ENCODE data around the gene NAE1.

NAE1 gene

GRCh38 chr16:66850115-66850815 lies 19.5 kb upstream of the NAE1 start:
- DNase-seq (ENCODE audit: low spot score): no peak

- no peak for DNase-seq (ENCODE audit: low spot score)
These were observed 18.8 kb upstream of the NAE1 start for GRCh38 chr16:66849549-66849948.

DNA sequence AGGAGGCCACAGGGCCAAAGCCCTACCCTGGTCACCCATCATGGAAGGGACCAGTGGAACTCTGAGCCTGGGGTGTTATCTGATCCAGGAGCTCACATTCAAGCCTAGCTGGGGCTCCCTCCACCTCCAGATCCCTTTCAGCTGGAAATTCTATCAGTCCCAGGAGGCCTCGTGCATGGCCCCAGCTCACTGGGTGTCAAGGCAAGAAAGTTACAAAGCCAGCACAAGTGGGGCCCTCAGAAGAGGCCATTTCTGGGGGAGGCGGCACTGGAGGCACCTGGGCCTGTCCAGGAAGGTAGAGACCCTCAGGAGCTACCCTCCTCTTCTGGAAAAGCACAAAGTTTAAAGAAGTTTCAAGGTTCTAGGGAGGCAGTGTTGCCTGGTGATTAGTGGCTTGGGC lies 18.2 kb upstream of the NAE1 start:
- no peak for DNase-seq (ENCODE audit: low spot score)

- DNase-seq (ENCODE audit: low spot score): no peak
These were observed 17.4 kb upstream of the NAE1 start for GRCh38 chr16:66848172-66848571.

- no peak for DNase-seq (ENCODE audit: low spot score)
These were observed 16.8 kb upstream of the NAE1 start for GRCh38 chr16:66847533-66848067.

DNA sequence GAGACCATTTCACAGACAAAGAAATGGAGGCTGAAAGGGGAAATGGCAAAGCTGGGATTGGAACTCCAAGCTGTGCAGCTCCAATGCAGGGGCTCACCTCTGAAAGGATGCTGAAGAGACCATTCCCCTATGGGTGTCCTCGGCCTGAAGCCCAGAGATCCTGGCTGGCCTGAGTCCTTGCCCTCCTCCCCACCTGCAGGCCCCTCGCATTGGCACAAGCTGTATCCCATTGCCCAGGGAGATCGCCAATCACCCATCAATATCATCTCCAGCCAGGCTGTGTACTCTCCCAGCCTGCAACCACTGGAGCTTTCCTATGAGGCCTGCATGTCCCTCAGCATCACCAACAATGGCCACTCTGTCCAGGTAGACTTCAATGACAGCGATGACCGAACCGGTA lies 16.1 kb upstream of the NAE1 start:
- DNase-seq (ENCODE audit: low spot score): no peak

DNA sequence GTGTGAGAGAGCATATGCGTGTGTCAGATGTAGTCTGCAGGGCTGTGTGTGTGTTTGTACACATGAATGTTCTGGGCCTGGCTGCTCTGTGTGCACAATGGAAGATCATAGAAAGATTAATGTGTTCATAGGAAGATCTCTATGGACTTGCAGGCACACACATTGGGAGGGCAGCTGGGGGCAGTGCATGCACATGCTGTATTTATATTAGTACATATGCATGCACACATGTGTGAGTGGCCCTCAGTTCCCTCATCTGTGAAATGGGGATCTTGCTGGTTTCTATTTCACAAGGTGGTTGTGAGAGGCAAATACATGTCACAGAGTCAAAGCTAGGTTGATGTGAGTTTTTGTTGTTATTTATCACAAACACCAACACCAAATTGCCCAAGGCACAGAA lies 15.5 kb upstream of the NAE1 start:
- DNase-seq (ENCODE audit: low spot score): no peak

- no peak for DNase-seq (ENCODE audit: low spot score)
These were observed 15.0 kb upstream of the NAE1 start for GRCh38 chr16:66845791-66846221.

GRCh38 chr16:66845080-66845410 lies 14.3 kb upstream of the NAE1 start:
- no peak for DNase-seq (ENCODE audit: low spot score)

DNA sequence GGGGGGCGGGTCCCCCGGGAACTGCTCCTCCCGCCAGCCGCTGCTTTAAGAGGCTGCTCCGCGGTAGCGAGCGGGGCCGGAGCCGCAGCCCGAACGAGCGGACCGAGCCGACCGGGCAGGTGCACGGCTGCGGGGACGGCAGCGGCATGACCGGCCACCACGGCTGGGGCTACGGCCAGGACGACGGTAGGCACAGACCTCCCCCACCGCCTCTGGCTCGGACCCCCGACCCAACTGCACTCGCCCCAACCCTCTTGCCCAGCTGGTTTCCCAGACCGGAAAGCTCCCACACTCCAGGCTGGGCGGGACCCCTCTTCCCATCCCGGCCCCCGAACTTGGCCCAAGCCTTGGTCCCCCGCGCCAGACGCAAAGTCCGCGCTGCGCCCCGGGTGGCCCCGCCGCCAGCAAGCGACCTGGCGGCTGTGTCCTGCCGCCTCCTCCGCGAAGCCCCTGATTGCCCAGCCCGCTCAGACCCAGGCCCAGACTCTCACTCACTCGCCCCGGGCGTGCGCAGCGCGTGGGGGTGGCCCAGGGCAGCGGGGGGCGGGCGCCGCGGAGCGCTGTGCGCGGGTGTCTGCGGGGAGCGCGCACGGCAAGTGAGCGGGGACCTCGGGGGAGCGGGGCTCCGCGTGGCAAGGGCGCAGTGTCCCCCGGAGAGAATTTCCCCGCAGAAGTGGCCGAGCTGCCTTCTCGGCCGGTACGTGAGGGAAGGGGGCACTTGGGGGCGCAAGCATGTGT lies 13.7 kb upstream of the NAE1 start, which contains the start of gene CA7:
Gene CA7 (plus strand): TSS at position 73 of the 738 bp plus-strand sequence. CDS start 74 bp downstream, at position 147.
- no peak for DNase-seq (ENCODE audit: low spot score)

DNA sequence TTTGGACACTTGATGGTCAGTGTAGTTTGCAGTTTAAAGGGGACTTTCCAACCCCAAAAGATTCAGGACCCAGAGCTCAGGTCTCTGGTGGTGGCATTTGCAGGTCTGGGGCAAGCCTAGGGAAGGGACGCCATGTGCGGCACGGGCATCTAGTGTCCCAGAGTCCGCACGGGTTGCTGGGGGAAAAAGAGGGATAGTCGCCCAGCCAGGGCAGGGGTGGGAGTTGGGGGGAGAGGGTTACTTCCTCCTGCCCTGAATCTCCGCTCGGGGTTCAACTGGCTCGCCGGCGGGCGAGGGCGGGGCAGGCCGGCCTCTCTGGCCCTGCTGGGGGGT lies 13.2 kb upstream of the NAE1 start:
- no peak for DNase-seq (ENCODE audit: low spot score)

DNA sequence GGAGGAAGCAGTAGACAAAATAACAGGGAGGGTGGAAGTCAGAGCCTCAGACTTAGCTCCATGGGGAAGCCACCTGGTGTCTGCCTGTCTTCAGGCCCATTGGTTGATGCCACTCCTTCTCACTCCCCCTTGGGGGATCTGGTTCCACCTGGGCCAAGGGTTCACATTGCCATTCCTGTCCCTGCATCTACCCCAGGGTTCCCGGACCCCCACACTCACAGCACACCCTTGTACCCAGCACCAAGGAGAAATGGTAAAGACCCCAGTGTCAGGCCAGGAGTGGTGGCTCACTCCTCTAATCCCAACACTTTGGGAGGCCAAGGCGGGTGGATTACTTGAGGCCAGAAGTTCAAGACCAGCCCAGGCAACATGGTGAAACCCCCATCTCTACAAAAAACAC lies 12.4 kb upstream of the NAE1 start:
- no peak for DNase-seq (ENCODE audit: low spot score)

GRCh38 chr16:66842765-66843164 lies 12.0 kb upstream of the NAE1 start:
- DNase-seq (ENCODE audit: low spot score): no peak

GRCh38 chr16:66841366-66841765 lies 10.6 kb upstream of the NAE1 start:
- DNase-seq (ENCODE audit: low spot score): no peak

DNA sequence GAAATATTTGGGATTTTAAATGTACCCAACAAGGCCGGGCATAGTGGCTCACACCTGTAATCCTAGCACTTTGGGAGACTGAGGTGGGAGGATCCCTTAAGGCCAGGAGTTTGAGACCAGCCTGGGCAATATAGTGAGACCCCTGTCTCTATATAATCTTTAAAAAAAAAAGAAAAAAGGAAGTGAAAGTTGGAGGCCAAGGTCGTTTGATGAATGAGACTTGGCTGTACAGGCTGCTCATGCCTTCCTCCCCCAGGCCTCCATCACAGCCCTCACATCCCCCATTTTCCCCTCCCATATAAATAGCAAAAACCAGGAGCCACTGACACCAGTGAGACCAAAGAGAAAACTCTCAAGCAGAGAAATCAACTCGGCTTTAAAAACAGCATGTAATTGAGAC lies 10.1 kb upstream of the NAE1 start:
- DNase-seq (ENCODE audit: low spot score): no peak

DNA sequence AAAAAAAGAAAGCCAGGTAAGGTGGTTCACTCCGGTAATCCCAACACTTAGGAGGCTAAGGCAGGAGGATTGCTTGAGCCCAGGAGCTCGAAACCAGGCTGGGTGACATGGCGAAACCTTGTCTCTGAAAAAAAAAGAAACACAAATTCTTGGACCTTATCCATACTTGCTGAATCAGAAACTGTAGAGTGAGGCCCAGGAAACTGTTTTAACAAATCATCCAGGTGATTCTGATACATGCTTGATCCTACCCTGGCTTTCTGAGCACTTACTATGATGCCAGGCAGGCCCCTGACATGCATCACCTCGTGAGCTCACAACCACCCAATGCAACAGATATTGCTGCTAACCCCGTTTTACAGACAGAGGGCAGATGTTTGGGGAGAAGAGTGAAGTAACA lies 4.0 kb upstream of the NAE1 start:
- no peak for DNase-seq (ENCODE audit: low spot score)

- DNase-seq (ENCODE audit: low spot score): no peak
These were observed 2.0 kb upstream of the NAE1 start for GRCh38 chr16:66832661-66833305.

GRCh38 chr16:66832190-66832589 lies 1.4 kb upstream of the NAE1 start:
- no peak for DNase-seq (ENCODE audit: low spot score)

- no peak for DNase-seq (ENCODE audit: low spot score)
These were observed 6.8 kb downstream of the NAE1 start for GRCh38 chr16:66824006-66824405.

DNA sequence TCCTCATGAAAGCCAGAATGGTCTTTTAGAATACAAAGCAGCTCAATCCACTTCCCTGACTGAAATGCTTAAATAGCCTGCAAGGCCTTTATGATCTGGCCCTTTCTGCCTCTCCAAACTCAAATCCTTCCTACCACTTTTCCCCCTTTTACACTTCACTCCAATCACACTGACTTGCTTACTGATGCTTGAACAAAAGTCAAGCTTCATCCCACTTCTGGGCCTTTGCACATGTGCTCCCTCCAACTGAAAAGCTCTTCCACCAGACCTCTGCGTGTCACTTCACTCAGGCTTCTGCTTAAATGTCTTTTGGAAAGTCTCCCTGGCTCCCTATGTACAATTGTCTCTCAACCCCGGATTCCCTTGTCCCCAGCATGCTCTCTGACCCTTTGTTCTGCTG lies 16.0 kb downstream of the NAE1 start:
- no peak for DNase-seq (ENCODE audit: low spot score)

DNA sequence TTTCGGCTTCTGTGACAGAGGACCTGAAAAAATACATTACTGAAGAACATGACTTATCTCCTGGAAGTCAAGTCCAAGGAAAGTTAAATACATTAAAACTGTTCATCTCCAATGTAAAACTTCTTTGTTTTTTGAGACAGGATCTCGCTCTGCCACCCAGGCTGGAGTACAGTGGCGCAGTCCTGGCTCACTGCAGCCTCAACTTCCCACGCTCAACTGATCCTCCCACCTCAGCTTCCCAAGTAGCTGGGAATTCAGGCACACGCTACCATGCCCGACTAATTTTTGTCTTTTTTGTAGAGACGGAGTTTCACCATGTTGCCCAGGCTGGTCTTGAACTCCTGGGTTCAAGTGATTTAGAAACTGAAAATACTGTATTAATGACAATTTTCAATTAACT lies 19.7 kb downstream of the NAE1 start:
- DNase-seq (ENCODE audit: low spot score): no peak

GRCh38 chr16:66810391-66810790 lies 20.4 kb downstream of the NAE1 start:
- no peak for DNase-seq (ENCODE audit: low spot score)

DNA sequence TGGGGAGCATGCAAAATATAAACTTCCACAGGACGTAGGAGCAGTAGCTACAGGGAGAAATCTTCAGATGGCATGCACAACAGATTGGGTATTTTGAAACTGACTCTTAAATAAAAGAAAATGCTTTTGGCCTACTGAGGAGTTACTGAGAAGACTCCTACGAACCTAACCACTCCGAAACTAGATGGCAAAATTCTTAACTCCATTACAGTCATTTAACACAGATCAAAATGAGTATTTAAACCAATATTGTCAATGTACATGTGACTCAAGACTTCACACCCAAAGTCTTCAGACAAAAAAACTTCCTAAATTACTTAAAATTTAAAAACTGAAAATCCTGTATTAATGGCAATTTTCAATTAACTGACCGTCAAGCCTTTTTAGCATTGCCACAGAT lies 21.0 kb downstream of the NAE1 start:
- DNase-seq (ENCODE audit: low spot score): no peak
